Endothelial cell of umbilical vein (primary cell): ENCODE data around the gene EXT2. TPM values are rescaled to one million over a fixed set of nuclear protein-coding genes. Genes with fewer than 3 reads are reported as not detected.

Source experiments
- BruUV-seq: library from RNA; stranded (reverse); fragments of 400-500 nt; replicated peaks from 2 replicates; lab custom pipeline; 2021; lab: Mats Ljungman, UMichigan
- CTCF ChIA-PET: fragments of 300-600, 350-600 bp; sonication (Branson Sonifier 250); formaldehyde crosslinking; loops from one replicate; lab custom pipeline; 2021; ENCODE audit warnings: antibody characterized with exemption, inconsistent platforms; lab: Charles Lee
- POLR2A ChIA-PET: fragments of 300-600, 350-600 bp; sonication (Branson Sonifier 250); formaldehyde crosslinking; loops from one replicate; lab custom pipeline; 2021; ENCODE audit warnings: antibody characterized with exemption, inconsistent platforms; lab: Charles Lee
- DNase-seq: peaks from one replicate; pipeline ENCODE4 v3.0.0-alpha.2; 2011; ENCODE audit warnings: low read depth, low spot score
- FAIRE-seq: peaks from 2 replicates; lab custom pipeline; 2011; peaks lifted over from hg19 to GRCh38; lab: Jason Lieb, UNC
- H2AFZ ChIP-seq: 2 replicates; pipeline ENCODE4 v1.6.0; 2012; ENCODE audit warnings: low read depth, low read length, control low read depth, inconsistent platforms
- H3K27ac ChIP-seq: 2 replicates; pipeline ENCODE4 v1.5.1; 2011; ENCODE audit warnings: low read depth, mild to moderate bottlenecking, control low read depth, low read length, moderate library complexity; ENCODE audit not compliant: insufficient read depth
- H3K27me3 ChIP-seq, 2 experiments: 2 replicates each; pipeline versions ENCODE4 v1.6.0 to v1.6.1; 2011; ENCODE audit warnings: low read length in 2 of 2, mixed read lengths in 1 of 2; ENCODE audit not compliant: control insufficient read depth in 2 of 2, insufficient read depth in 2 of 2
- H3K36me3 ChIP-seq, 2 experiments: 2 replicates in 1 of 2; 3 replicates in 1 of 2; pipeline ENCODE4 v1.5.1; 2011; ENCODE audit warnings: low read length in 2 of 2, mild to moderate bottlenecking in 1 of 2, moderate library complexity in 1 of 2; ENCODE audit not compliant: control insufficient read depth in 2 of 2, insufficient read depth in 2 of 2; ENCODE audit errors: extremely low read depth in 1 of 2
- H3K4me1 ChIP-seq: 3 replicates; pipeline ENCODE4 v1.5.1; 2011; ENCODE audit warnings: mild to moderate bottlenecking, low read length; ENCODE audit not compliant: control insufficient read depth, insufficient read depth; ENCODE audit errors: extremely low read depth
- H3K4me2 ChIP-seq: 2 replicates; pipeline ENCODE4 v1.6.1; 2011; ENCODE audit warnings: low read length, control low read depth, mixed read lengths; ENCODE audit not compliant: insufficient read depth
- H3K4me3 ChIP-seq, 3 experiments: fragments of 200-600 bp in 1 of 3; sonication (generic), shearing (Covaris generic) in 1 of 3; replicated peaks in 1 of 3; 2 replicates each; pipeline ENCODE4 v1.5.1; 2011 to 2016; ENCODE audit warnings: control low read depth in 3 of 3, low read length in 3 of 3, mild to moderate bottlenecking in 2 of 3, inconsistent platforms in 1 of 3, low read depth in 1 of 3, moderate library complexity in 1 of 3; ENCODE audit not compliant: insufficient read depth in 1 of 3
- H3K79me2 ChIP-seq: 2 replicates; pipeline ENCODE4 v1.6.0; 2012; ENCODE audit warnings: low read length, inconsistent platforms; ENCODE audit not compliant: control insufficient read depth, insufficient read depth
- H3K9ac ChIP-seq: replicated peaks from 2 replicates; pipeline ENCODE3; 2011; ENCODE audit warnings: low read length, control low read depth; ENCODE audit not compliant: insufficient read depth; ENCODE audit errors: extremely low read depth
- H3K9me1 ChIP-seq: replicated peaks from 3 replicates; pipeline ENCODE4 v1.6.0; 2011; ENCODE audit warnings: mild to moderate bottlenecking, low read length; ENCODE audit not compliant: control insufficient read depth, insufficient read depth; ENCODE audit errors: extremely low read depth
- H3K9me3 ChIP-seq: replicated peaks from 2 replicates; pipeline ENCODE4 v1.5.1; 2012; ENCODE audit warnings: low read length, inconsistent platforms; ENCODE audit not compliant: control insufficient read depth, insufficient read depth
- H4K20me1 ChIP-seq: replicated peaks from 2 replicates; pipeline ENCODE3; 2011; ENCODE audit warnings: mild to moderate bottlenecking, low read length; ENCODE audit not compliant: control insufficient read depth, insufficient read depth; ENCODE audit errors: extremely low read depth
- EZH2 ChIP-seq: IDR thresholded peaks from 2 replicates; pipeline ENCODE4 v1.6.1; 2012; ENCODE audit warnings: borderline replicate concordance, low read depth, mild to moderate bottlenecking, moderate library complexity, low read length, inconsistent platforms; ENCODE audit not compliant: severe bottlenecking
- FOS ChIP-seq: IDR thresholded peaks from 2 replicates; pipeline ENCODE4 v1.6.1; 2011; ENCODE audit warnings: mild to moderate bottlenecking, low read length, moderate library complexity, borderline replicate concordance; ENCODE audit not compliant: insufficient read depth
- GATA2 ChIP-seq: IDR thresholded peaks from 2 replicates; pipeline ENCODE4 v1.7.0; 2011; ENCODE audit warnings: low read depth, mild to moderate bottlenecking, moderate library complexity, mixed read lengths, low read length; ENCODE audit not compliant: insufficient read length, insufficient read depth
- JUN ChIP-seq: IDR thresholded peaks from 2 replicates; pipeline ENCODE4 v1.6.1; 2011; ENCODE audit warnings: borderline replicate concordance, low read depth; ENCODE audit not compliant: insufficient read length, insufficient read depth
- MYC ChIP-seq: IDR thresholded peaks from one replicate; pipeline ENCODE4 v1.6.1; 2011; ENCODE audit warnings: mild to moderate bottlenecking, low read depth, low read length
- POLR2A ChIP-seq: IDR thresholded peaks from 2 replicates; pipeline ENCODE4 v1.6.1; 2012; ENCODE audit warnings: low read depth, mild to moderate bottlenecking, control low read depth, low read length
- POLR2AphosphoS5 ChIP-seq: IDR thresholded peaks from 2 replicates; pipeline ENCODE4 v1.6.1; 2012; ENCODE audit warnings: low read depth, mild to moderate bottlenecking, control low read depth, low read length, moderate library complexity; ENCODE audit not compliant: insufficient read depth
- dilution Hi-C: fragments of 300-500 bp; cut with MboI; formaldehyde crosslinking; loops from one replicate; pipeline ENCODE4 v1.15.0; 2019; ENCODE audit warnings: low sequenced_read_pairs; ENCODE audit not compliant: extremely low pct_ligation_motif_present
- intact Hi-C: fragments of 100-400 bp; cut with micrococcal nuclease; formaldehyde crosslinking; loops from one replicate; pipeline ENCODE4 v1.10.0; 2022
- polyA plus RNA-seq, 4 experiments: library from polyadenylated mRNA; depleted of rRNA in 3 of 4; stranded (reverse) in 3 of 4; unstranded in 1 of 4; fragments of >200 nt; gene quantifications; 2 replicates each; pipeline versions ENCODE4 v1.2.1 to v1.2.3, GENCODE V29; 2011 to 2012; ENCODE audit warnings: missing spikeins in 1 of 4
- total RNA-seq: library from RNA; stranded (reverse); gene quantifications from 2 replicates; pipeline ENCODE4 v1.2.3, GENCODE V29; 2021
- TF ChIP-seq, protein P1 (sequence below): IDR thresholded peaks from 2 replicates; pipeline ENCODE4 v1.6.1; 2011; ENCODE audit not compliant: insufficient read depth, insufficient read length
- TF ChIP-seq, protein P2 (sequence below), 2 donors: IDR thresholded peaks; 1 replicate in 1 of 2; 2 replicates in 1 of 2; pipeline ENCODE4 v1.5.1; 2011; ENCODE audit warnings: low read length in 2 of 2, mild to moderate bottlenecking in 2 of 2, moderate library complexity in 2 of 2, control low read depth in 1 of 2, inconsistent platforms in 1 of 2, low read depth in 1 of 2; ENCODE audit not compliant: insufficient read depth in 1 of 2; ENCODE audit errors: extremely low read depth in 1 of 2

The EXT2 gene
- total and polyA plus RNA-seq, 2 donors (not counting 3 experiments of a cell fraction or from before 2014, with no cell fraction given) = 50.9 to 60.3 TPM

DNA sequence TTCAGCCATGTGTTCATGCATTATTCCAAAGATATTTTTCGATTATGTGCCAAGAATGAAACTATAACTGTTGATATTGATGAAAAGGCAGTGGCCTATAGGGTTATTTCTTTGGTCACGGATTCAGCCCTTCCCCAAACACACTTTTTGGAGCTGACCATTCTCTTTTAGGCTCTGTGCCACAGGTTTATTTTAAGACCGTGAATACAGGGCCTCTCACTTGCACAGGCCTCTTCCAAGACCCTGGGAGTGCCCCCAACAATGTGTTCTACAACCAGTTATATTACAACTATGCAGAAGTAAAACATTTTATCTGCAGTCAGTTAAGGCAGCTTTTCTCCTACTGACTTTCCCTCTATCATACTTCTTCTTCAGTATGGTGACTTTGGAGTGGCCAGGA lies 109.9 kb downstream of the EXT2 start:
- Histone ChIP-seq H3K9me1 (no peaks in the 10 kb centered on the region), H3K79me2 (no peaks in the 10 kb centered on the region), H3K9ac (no peak overlapping the region), H3K4me2 (no peak overlapping the region), H4K20me1 (no peaks in the 10 kb centered on the region), H3K27me3 (no peaks in the 10 kb centered on the region), H3K4me3 (no peak overlapping the region), H3K9me3 (no peaks in the 10 kb centered on the region), H3K36me3 (no peaks in the 10 kb centered on the region), H3K4me1 (peaks cover 4% of the 10 kb centered on the region), H3K27ac (no peak overlapping the region), H2AFZ (no peak overlapping the region)
- dilution Hi-C loops = no loop called here
- TF ChIP-seq JUN (no peak), GATA2 (no peak)
- TF ChIP-seq, protein P1, sequence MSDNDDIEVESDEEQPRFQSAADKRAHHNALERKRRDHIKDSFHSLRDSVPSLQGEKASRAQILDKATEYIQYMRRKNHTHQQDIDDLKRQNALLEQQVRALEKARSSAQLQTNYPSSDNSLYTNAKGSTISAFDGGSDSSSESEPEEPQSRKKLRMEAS = no peak
- TF ChIP-seq, protein P2, sequence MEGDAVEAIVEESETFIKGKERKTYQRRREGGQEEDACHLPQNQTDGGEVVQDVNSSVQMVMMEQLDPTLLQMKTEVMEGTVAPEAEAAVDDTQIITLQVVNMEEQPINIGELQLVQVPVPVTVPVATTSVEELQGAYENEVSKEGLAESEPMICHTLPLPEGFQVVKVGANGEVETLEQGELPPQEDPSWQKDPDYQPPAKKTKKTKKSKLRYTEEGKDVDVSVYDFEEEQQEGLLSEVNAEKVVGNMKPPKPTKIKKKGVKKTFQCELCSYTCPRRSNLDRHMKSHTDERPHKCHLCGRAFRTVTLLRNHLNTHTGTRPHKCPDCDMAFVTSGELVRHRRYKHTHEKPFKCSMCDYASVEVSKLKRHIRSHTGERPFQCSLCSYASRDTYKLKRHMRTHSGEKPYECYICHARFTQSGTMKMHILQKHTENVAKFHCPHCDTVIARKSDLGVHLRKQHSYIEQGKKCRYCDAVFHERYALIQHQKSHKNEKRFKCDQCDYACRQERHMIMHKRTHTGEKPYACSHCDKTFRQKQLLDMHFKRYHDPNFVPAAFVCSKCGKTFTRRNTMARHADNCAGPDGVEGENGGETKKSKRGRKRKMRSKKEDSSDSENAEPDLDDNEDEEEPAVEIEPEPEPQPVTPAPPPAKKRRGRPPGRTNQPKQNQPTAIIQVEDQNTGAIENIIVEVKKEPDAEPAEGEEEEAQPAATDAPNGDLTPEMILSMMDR (IDR thresholded peaks at IDR 0.05; ENCODE audit: extremely low read depth in 1 of 2, insufficient read depth in 1 of 2, low read depth in 1 of 2, low read length in 2 of 2) = no peak
- no TSS peak for BruUV-seq
- ChIA-PET CTCF (no interaction called here), POLR2A (no interaction called here)
- FAIRE-seq (no peak), DNase-seq (no peak)
- intact Hi-C loops = no loop called here

DNA sequence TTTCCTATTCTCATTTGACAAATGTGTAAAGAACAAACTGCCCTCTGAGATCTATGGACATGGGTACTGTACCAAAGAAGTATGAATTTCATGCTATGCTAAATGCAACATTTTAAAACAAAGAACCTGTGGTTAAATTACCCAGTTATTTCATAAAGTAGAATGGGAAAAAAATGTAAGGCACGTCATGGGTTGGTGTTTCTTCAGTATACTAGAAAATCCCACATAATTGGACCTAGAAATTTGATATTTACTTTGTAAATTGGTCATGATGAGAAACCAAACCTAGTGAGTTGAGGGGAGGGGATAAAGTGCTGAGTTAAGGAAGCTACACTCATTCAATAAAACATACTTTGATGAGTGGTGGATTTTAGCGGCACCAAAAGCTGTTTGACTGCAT lies 110.4 kb downstream of the EXT2 start:
- POLR2A ChIA-PET = no interaction called here
- no TSS peak for BruUV-seq

More for the DNA sequence above, 110.4 kb downstream of the EXT2 start:
- Histone ChIP-seq H3K9ac (no peak overlapping the region), H3K27me3 (no peaks in the 10 kb centered on the region), H3K27ac (no peak overlapping the region), H3K4me3 (no peak overlapping the region), H3K9me1 (no peaks in the 10 kb centered on the region), H3K4me2 (no peak overlapping the region), H3K9me3 (no peaks in the 10 kb centered on the region), H3K36me3 (no peaks in the 10 kb centered on the region), H2AFZ (no peak overlapping the region), H3K79me2 (no peaks in the 10 kb centered on the region), H3K4me1 (peaks cover 4% of the 10 kb centered on the region), H4K20me1 (no peaks in the 10 kb centered on the region)
- no peak for DNase-seq
- no peak for TF ChIP-seq JUN
- TF ChIP-seq, protein P1 = no peak
- TF ChIP-seq POLR2A = no peak
- TF ChIP-seq POLR2AphosphoS5 = no peak
- no peak for TF ChIP-seq EZH2
- TF ChIP-seq FOS = no peak
- no peak for TF ChIP-seq GATA2
- TF ChIP-seq, protein P2 (IDR thresholded peaks at IDR 0.05; ENCODE audit: extremely low read depth in 1 of 2, insufficient read depth in 1 of 2, low read depth in 1 of 2, low read length in 2 of 2) = no peak
- no peak for TF ChIP-seq MYC
- dilution Hi-C loops = no loop called here
- intact Hi-C loops = no loop called here
- no peak for FAIRE-seq
- CTCF ChIA-PET = interaction anchor here (1.2 kb wide), 1 partner anchor 11 kb away, joined by 3 read pairs; no protein-coding TSS in a partner anchor
